Measurements from ENCODE around the gene AVPR1A. TPM values are rescaled to one million over a fixed set of nuclear protein-coding genes. Genes with fewer than 3 reads are reported as not detected.

AVPR1A gene
- total RNA-seq, 1 donor from 2014 or later, result 1.7 TPM

DNA sequence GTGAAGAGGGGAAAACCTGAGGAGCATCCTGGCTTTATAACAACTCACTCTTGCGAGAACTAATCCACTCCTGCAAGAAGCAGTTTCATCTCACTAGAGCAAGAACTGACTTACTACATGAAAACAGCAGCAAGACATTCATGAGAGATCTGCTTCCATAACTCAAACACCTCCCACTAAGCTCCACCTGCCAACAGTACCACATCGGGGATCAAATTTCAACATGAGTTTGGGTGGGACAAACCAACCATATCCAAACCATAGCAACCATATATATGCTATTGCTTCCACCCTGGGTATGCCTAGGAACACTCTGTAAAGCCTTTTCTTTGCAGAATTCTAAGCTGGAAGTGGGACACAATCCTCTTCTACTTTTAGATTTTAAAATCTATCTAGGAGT is 13.9 kb upstream of the AVPR1A start:
- no peak for DNase-seq (ENCODE audit: extremely low spot score, unreplicated experiment)
- peaks cover 16% of the 10 kb centered on the region for H3K4me1 Mint-ChIP-seq (ENCODE audit: unreplicated experiment)
- no peaks in the 10 kb centered on the region for H3K9me3 Mint-ChIP-seq (ENCODE audit: unreplicated experiment)
- H3K27ac Mint-ChIP-seq (ENCODE audit: unreplicated experiment), result no peak overlapping the region
- H3K36me3 Mint-ChIP-seq (ENCODE audit: unreplicated experiment), result no peaks in the 10 kb centered on the region
- H3K4me3 Mint-ChIP-seq (ENCODE audit: unreplicated experiment), result no peak overlapping the region
- no peak for TF ChIP-seq CTCF (IDR thresholded peaks at IDR 0.05)
- peaks cover 40% of the 10 kb centered on the region for H3K27me3 Mint-ChIP-seq (ENCODE audit: unreplicated experiment)

- Mint-ChIP-seq H3K4me1 (ENCODE audit: unreplicated experiment) (peaks cover 16% of the 10 kb centered on the region), H3K27me3 (ENCODE audit: unreplicated experiment) (peaks cover 34% of the 10 kb centered on the region), H3K36me3 (ENCODE audit: unreplicated experiment) (no peaks in the 10 kb centered on the region), H3K4me3 (ENCODE audit: unreplicated experiment) (no peak overlapping the region), H3K9me3 (ENCODE audit: unreplicated experiment) (no peaks in the 10 kb centered on the region), H3K27ac (ENCODE audit: unreplicated experiment) (no peak overlapping the region)
- no peak for TF ChIP-seq CTCF (IDR thresholded peaks at IDR 0.05)
- no peak for DNase-seq (ENCODE audit: extremely low spot score, unreplicated experiment)
These were observed 12.5 kb upstream of the AVPR1A start for GRCh38 chr12:63163541-63163940.

GRCh38 chr12:63155375-63155774 is 4.4 kb upstream of the AVPR1A start:
- peaks cover 48% of the 10 kb centered on the region for H3K27me3 Mint-ChIP-seq (ENCODE audit: unreplicated experiment)
- no peak for TF ChIP-seq CTCF (IDR thresholded peaks at IDR 0.05)
- no peaks in the 10 kb centered on the region for H3K9me3 Mint-ChIP-seq (ENCODE audit: unreplicated experiment)
- H3K36me3 Mint-ChIP-seq (ENCODE audit: unreplicated experiment), result no peaks in the 10 kb centered on the region
- DNase-seq (ENCODE audit: extremely low spot score, unreplicated experiment), result no peak
- peaks cover 15% of the 10 kb centered on the region for H3K4me1 Mint-ChIP-seq (ENCODE audit: unreplicated experiment)
- H3K4me3 Mint-ChIP-seq (ENCODE audit: unreplicated experiment), result no peak overlapping the region
- H3K27ac Mint-ChIP-seq (ENCODE audit: unreplicated experiment), result no peak overlapping the region

- H3K36me3 Mint-ChIP-seq (ENCODE audit: unreplicated experiment), result no peaks in the 10 kb centered on the region
- no peak overlapping the region for H3K4me3 Mint-ChIP-seq (ENCODE audit: unreplicated experiment)
- DNase-seq (ENCODE audit: extremely low spot score, unreplicated experiment), result no peak
- peaks cover 23% of the 10 kb centered on the region for H3K4me1 Mint-ChIP-seq (ENCODE audit: unreplicated experiment)
- H3K27me3 Mint-ChIP-seq (ENCODE audit: unreplicated experiment), result peaks cover 56% of the 10 kb centered on the region
- H3K9me3 Mint-ChIP-seq (ENCODE audit: unreplicated experiment), result no peaks in the 10 kb centered on the region
- TF ChIP-seq CTCF (IDR thresholded peaks at IDR 0.05), result no peak
- no peak overlapping the region for H3K27ac Mint-ChIP-seq (ENCODE audit: unreplicated experiment)
These were observed 3.6 kb upstream of the AVPR1A start for GRCh38 chr12:63154560-63154959.

DNA sequence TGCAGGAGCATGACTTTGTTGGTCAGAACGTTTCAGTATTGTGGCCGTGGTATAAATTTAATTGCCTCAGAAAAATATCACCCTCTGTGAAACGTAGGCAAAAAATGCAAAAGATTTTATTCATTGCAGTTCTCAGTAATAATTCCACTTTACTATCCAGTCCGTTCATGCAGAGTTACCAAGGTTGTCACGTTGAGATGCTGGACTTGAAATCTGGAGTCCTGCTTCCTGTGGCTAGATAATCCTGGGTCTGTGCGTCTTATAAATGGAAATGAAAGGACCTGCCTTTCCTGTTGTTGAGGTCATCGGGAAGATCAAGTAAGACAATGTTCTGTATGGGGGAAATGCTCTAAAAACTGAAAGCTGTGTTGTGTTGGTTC is 1.3 kb upstream of the AVPR1A start:
- Mint-ChIP-seq H3K9me3 (ENCODE audit: unreplicated experiment) (no peaks in the 10 kb centered on the region), H3K27ac (ENCODE audit: unreplicated experiment) (no peak overlapping the region), H3K4me3 (ENCODE audit: unreplicated experiment) (peak overlapping the region; percentile 71), H3K4me1 (ENCODE audit: unreplicated experiment) (peaks cover 23% of the 10 kb centered on the region), H3K27me3 (ENCODE audit: unreplicated experiment) (peaks cover 64% of the 10 kb centered on the region), H3K36me3 (ENCODE audit: unreplicated experiment) (no peaks in the 10 kb centered on the region)
- TF ChIP-seq CTCF (IDR thresholded peaks at IDR 0.05), result peak; percentile 4
- no peak for DNase-seq (ENCODE audit: extremely low spot score, unreplicated experiment)

Data from osteocyte (in vitro differentiated cells).